Esophagus mucosa (tissue), 1 donor: ENCODE measurements around the gene NMNAT2. TPM values are rescaled to one million over a fixed set of nuclear protein-coding genes. Genes with fewer than 3 reads are reported as not detected.

Experiments
- ATAC-seq: fragments of 200-7000 bp; cut with Tn5 transposase; one replicate; pipeline ENCODE4 v1.9.1; 2020
- total RNA-seq: library from RNA; stranded (reverse); gene quantifications from one replicate; pipeline ENCODE4 v1.2.4, GENCODE V29; 2023
- donor health status: DM: yes; HTN: yes; CAD: no.

The NMNAT2 gene
- total RNA-seq, 1 donor from 2014 or later = 0.04 TPM

DNA sequence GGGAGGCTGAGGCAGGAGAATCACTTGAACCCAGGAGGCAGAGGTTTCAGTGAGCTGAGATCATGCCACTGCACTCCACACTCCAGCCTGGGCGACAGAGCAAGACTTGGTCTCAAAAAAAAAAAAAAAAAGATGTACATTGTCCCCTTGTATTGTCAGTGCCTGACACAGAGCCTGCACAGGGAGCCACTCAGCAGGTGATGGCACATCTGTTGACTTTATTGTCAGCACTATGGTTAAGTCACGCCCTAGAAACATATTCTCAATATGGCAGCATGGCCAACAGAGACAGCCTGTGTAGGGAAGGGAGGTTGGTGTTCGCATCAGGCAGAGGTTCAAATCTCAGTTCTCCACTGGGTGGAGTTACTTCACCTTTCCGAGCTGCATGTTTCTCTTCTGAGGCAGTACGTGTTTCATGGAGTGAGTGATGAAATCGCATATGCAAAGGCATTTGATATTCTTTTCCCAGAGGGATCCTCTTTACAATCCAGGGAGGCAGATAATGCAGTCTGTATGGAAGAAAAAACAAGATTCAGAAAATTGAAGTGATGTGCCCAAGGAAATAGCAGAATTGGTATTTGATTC lies 211.6 kb downstream of the NMNAT2 start:
- ATAC-seq = no peak

DNA sequence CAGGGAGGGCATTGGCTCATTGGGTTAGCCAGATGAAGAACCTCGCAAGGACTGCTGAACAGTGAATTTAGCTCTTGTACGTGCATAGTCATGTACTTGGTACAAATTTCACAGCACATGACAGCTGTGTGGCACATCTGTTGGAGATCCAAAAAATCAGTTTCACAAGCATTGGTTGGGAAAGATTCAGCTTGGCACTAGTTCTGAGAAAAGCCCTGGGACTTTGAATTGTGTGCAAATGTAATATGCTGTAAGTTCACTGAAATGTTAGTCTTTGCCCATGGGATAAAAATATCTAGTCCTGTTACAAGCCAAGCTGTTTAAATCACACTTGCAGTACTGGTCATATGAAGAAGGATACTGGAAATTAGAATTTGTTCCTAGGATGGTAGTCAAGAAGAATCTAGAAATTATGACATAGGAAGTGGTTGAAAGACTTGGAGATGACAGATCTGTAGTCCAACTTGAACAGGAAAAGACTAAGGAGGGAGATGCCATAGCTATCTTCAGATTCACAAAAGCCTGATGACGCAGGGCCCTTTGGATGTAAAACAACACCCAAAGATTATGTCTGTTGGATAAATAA lies 212.9 kb downstream of the NMNAT2 start:
- ATAC-seq = peak; percentile 16

DNA sequence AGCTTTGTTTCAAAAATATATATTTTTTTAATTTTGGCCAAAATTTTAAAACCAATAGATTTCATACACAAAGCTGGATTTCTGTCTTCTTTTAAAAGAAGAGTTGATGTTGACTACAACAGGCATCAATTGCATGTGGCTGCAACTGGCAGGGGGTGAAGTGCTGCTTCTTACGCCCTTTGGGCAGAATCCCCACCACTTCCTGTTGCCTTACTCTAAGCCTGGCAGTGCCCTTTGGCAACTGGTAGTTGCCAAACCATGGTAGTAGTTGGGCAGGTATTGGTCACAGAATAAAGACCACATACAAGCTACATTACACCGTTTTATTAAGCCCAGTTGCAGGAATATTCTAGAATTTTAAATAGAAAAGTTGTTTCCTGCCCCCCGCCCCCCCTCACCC lies 215.1 kb downstream of the NMNAT2 start:
- ATAC-seq = no peak

DNA sequence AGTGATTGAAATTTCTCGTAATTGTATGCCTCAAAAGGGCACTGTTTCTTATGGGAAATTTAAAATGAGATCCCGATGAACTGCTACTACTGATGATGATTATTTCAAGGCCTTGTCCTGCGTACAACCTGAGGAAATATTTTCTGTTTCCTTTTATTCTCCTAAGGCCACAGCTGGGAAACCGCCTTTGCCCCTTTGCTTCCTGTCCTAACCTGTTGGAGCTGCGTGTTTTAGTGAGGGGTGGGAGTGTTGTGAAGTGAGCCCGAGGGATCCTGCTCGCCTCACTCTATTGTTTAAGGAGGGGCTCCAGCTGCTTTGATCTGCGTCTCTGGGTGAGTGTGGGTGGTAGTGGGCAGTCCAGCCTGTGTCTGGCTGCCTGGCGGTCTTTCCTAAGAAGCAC lies 217.7 kb downstream of the NMNAT2 start:
- ATAC-seq = no peak

DNA sequence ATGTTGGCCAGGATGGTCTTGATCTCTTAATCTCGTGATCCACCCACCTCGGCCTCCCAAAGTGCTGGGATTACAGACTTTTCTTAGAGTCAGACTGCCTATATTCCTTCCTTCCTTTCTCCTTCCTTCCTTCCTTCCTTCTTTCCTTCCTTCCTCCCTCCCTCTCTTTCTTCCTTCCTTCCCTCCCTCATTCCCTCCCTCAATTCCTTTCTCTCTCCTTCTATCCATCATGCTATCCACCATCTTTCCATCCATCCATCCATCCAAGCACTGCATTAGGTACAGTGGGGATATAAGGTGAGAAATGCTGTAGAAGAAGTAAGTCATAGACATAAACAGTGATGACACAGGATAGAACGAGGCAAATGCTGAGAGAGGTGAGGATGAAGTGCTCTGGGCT lies 218.9 kb downstream of the NMNAT2 start:
- ATAC-seq = no peak

DNA sequence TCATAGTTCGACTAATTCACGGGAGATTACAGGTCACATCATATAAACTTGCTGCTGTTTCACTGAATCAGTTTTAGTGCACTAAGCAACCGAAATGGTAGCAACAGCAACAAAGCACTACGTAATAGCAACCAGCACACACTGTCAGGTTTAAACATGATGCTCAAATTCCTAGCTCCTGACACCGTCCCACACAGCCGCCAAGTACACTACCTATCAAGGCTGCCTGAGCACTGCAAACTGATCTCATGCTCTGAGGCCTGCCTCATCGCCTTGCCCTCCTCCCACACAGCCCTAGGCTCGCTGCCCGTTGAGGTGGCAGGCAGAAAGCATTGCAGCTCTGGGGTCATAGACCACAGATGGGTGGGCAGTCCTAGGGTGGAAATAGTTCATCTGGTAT lies 219.7 kb downstream of the NMNAT2 start:
- peak; percentile 98 for ATAC-seq

Other genes starting within 250 kb of the NMNAT2 start
- gene LAMC2, start 232.1 kb downstream of the NMNAT2 start, total RNA-seq = 15.9 TPM
- gene SMG7, start 54.1 kb upstream of the NMNAT2 start, total RNA-seq = 34.8 TPM
- 8.3 TPM for gene NCF2, start 172.1 kb upstream of the NMNAT2 start, total RNA-seq
- 97.8 TPM for gene ARPC5, start 217.4 kb upstream of the NMNAT2 start, total RNA-seq
- gene APOBEC4, start 234.9 kb upstream of the NMNAT2 start, total RNA-seq = not detected